Lung (tissue), 12 donors: ENCODE data around the gene MAN2A1. TPM values are rescaled to one million over a fixed set of nuclear protein-coding genes. Genes with fewer than 3 reads are reported as not detected.
A peak's percentile ranks its signal among the peaks of the same experiment; 100 is the strongest.

Experiments used
- ATAC-seq: fragments of 200-7000 bp; cut with Tn5 transposase; one replicate; pipeline ENCODE4 v1.9.1; 2020; ENCODE audit warnings: moderate number of reproducible peaks; ENCODE audit not compliant: insufficient read depth, low FRiP score
- DNase-seq, 3 donors: peaks; one replicate each; pipeline ENCODE4 v3.0.0-alpha.2; 2013 to 2017
- H3K27ac ChIP-seq, 2 donors: one replicate each; pipeline ENCODE4 v1.5.1; 2013; ENCODE audit warnings: mild to moderate bottlenecking in 2 of 2, moderate library complexity in 2 of 2, control low read depth in 1 of 2, inconsistent platforms in 1 of 2, low read depth in 1 of 2, low read length in 1 of 2
- H3K27me3 ChIP-seq, 3 donors: one replicate each; pipeline ENCODE4 v1.5.1; 2013; ENCODE audit warnings: low read length in 2 of 3; ENCODE audit not compliant: control insufficient read depth in 3 of 3, insufficient read depth in 3 of 3
- H3K36me3 ChIP-seq, 4 donors: one replicate each; pipeline ENCODE4 v1.5.1; 2013; ENCODE audit warnings: low read length in 4 of 4, mild to moderate bottlenecking in 1 of 4, moderate library complexity in 1 of 4; ENCODE audit not compliant: control insufficient read depth in 4 of 4, insufficient read depth in 4 of 4
- H3K4me1 ChIP-seq, 5 donors: one replicate each; pipeline ENCODE4 v1.5.1; 2013; ENCODE audit warnings: low read length in 5 of 5, mild to moderate bottlenecking in 2 of 5, moderate library complexity in 1 of 5; ENCODE audit not compliant: control insufficient read depth in 5 of 5, insufficient read depth in 5 of 5
- H3K4me3 ChIP-seq: one replicate; pipeline ENCODE4 v1.5.1; 2013; ENCODE audit warnings: mild to moderate bottlenecking, control low read depth, moderate library complexity
- H3K9ac ChIP-seq, 2 donors: one replicate each; pipeline ENCODE4 v1.5.1; 2013; ENCODE audit warnings: low read length in 2 of 2, control low read depth in 1 of 2; ENCODE audit not compliant: insufficient read depth in 1 of 2
- H3K9me3 ChIP-seq, 4 donors: one replicate each; pipeline ENCODE4 v1.5.1; 2013; ENCODE audit warnings: low read length in 3 of 4, mild to moderate bottlenecking in 1 of 4, moderate library complexity in 1 of 4; ENCODE audit not compliant: control insufficient read depth in 4 of 4, insufficient read depth in 3 of 4
- WGBS, 2 donors: extraction: QIAGEN DNeasy Blood & Tissue Kit; methylation state at CpG; one replicate each; pipeline ENCODE4 v1.1.7; 2013; 5-methylcytosine and 5-hydroxymethylcytosine counted together
- polyA plus RNA-seq, 2 donors: library from polyadenylated mRNA; stranded (reverse); fragments of 200-250 nt; gene quantifications; one replicate each; pipeline ENCODE4 v1.2.1, GENCODE V29; 2013
- total RNA-seq, 2 donors: library from RNA; depleted of rRNA in 1 of 2; stranded (reverse); fragments of >200 nt in 1 of 2; gene quantifications; one replicate each; pipeline ENCODE4 v1.2.1, GENCODE V29; 2014 to 2021
- TF ChIP-seq, protein P1 (sequence below): IDR thresholded peaks from 2 replicates; pipeline ENCODE4 v1.5.1; 2012; ENCODE audit warnings: mild to moderate bottlenecking; ENCODE audit errors: control extremely low read depth, extremely low read depth
- donor health status: control.
- donor health status: control.
- donor health status: Bipolar disorder and iron deficiency.
- donor health status: healthy.
- donor health status: DM: yes; HTN: yes; CAD: no.

MAN2A1 gene
- total and polyA plus RNA-seq, 4 donors: 7.8 to 65.1 (median 25.3) TPM

DNA sequence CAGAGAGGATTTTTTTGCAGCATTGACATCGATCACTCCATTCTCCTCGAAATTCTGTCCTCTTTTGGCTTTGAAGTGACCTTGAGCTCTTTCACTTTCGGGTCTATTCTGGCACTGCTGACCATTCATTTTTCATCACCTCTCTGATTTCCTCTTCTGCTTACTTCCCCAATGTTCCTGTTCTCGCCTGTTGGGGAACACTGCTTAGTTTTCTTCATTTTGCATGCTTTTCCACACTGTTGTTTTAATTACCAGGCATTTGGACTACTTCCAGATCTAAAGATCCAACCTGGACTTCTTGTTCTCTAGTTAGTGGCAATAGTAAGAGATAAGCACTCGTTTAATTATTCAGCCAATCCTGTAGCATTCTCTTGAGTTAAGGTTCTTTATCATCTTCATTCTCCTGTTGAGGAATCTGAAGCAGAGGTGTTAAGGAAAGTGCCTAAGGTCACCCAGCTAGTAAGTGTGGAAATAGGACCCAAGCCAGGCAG lies 53.4 kb downstream of the MAN2A1 start:
- ATAC-seq (no peak), DNase-seq (no peak)
- no peak overlapping the region for H3K4me3 ChIP-seq
- H3K9ac ChIP-seq: no peak overlapping the region
- WGBS, 2 donors: 62 to 63% methylated on average over 5 of the region's 5 CpGs
- H3K27me3 ChIP-seq: no peaks in the 10 kb centered on the region
- peaks cover 0 to 2% (median 0%) of the 10 kb centered on the region in 4 donors for H3K36me3 ChIP-seq
- peaks cover 0 to 10% (median 5%) of the 10 kb centered on the region in 5 donors for H3K4me1 ChIP-seq
- H3K9me3 ChIP-seq: no peaks in the 10 kb centered on the region
- TF ChIP-seq, protein P1, sequence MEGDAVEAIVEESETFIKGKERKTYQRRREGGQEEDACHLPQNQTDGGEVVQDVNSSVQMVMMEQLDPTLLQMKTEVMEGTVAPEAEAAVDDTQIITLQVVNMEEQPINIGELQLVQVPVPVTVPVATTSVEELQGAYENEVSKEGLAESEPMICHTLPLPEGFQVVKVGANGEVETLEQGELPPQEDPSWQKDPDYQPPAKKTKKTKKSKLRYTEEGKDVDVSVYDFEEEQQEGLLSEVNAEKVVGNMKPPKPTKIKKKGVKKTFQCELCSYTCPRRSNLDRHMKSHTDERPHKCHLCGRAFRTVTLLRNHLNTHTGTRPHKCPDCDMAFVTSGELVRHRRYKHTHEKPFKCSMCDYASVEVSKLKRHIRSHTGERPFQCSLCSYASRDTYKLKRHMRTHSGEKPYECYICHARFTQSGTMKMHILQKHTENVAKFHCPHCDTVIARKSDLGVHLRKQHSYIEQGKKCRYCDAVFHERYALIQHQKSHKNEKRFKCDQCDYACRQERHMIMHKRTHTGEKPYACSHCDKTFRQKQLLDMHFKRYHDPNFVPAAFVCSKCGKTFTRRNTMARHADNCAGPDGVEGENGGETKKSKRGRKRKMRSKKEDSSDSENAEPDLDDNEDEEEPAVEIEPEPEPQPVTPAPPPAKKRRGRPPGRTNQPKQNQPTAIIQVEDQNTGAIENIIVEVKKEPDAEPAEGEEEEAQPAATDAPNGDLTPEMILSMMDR: no peak
- peak overlapping the region in 1 of 2 donors; percentile 57 for H3K27ac ChIP-seq

DNA sequence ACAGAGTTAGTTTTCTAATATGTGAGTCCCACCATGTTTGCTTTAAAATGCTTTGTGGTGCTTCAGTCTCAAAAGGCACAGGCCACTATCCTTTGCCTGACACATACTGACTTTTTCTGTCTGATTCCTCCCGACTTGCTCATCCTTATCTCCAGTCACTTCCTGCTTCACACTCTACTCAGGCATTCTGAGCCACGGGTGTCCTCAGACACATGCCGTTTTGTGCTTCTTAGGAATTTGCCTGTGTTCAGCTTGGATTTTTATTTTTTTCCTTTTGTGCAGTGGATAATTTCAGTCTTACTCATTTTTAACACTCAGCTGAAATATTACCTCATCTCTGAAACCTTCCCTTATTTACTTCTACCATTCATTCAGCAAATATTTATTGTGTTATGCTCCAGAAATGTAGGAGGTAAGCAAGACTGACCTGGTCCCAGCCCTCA lies 54.1 kb downstream of the MAN2A1 start:
- DNase-seq (peak; percentile 43 to 73 (median 48)), ATAC-seq (peak; percentile 56)
- H3K36me3 ChIP-seq: no peaks in the 10 kb centered on the region
- TF ChIP-seq, protein P1: no peak
- 53 to 69% methylated on average over 3 of the region's 3 CpGs for WGBS, 2 donors
- H3K4me1 ChIP-seq: peaks cover 0 to 10% (median 5%) of the 10 kb centered on the region in 5 donors
- H3K27ac ChIP-seq: peak overlapping the region in 1 of 2 donors; percentile 18
- H3K9me3 ChIP-seq: no peaks in the 10 kb centered on the region
- no peaks in the 10 kb centered on the region for H3K27me3 ChIP-seq
- no peak overlapping the region for H3K9ac ChIP-seq
- H3K4me3 ChIP-seq: no peak overlapping the region

DNA sequence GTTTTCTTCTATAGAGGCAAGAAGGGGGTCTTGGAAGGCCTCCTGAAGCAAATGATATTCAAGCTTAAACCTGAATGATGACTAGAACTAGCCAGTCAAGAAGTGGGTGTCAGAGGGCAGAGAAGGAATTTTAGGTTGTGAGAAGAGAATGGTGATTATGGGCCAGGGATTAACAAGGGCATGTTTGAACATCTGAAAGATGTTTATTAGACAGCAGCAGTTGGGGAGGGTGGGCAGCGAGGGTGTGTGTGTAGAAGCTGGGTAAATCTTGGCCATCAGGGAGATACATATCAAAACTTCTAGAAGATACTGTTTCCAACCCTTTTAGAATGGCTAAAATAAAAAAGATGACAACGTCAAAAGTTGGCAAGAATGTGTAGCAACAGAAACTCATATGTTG lies 54.5 kb downstream of the MAN2A1 start:
- WGBS, 2 donors: 90 to 98% methylated on average over 2 of the region's 2 CpGs
- no peak overlapping the region for H3K4me3 ChIP-seq
- DNase-seq (no peak), ATAC-seq (no peak)
- no peaks in the 10 kb centered on the region for H3K27me3 ChIP-seq
- TF ChIP-seq, protein P1: no peak
- no peak overlapping the region for H3K9ac ChIP-seq
- H3K9me3 ChIP-seq: no peaks in the 10 kb centered on the region
- H3K4me1 ChIP-seq: peaks cover 0 to 10% (median 5%) of the 10 kb centered on the region in 5 donors
- H3K27ac ChIP-seq: peak overlapping the region in 1 of 2 donors; percentile 18
- no peaks in the 10 kb centered on the region for H3K36me3 ChIP-seq

DNA sequence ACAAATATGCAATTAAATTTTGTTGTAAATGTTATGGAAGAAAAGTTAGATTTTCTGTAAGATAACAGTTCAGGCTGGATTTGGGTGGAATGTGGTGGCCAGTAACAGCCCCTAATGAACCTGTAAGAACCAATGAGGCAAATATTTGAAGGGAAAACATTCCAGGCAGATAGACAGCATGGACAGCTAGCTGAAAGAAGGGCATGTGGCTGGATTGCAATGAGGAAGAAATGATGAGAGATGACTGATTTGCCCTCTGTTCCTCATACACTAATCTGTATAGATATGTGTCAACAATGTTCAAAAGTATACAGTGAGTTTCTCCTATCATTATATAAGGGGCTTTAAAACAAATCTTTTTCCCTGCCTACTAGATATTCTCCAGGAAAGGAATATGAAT lies 58.8 kb downstream of the MAN2A1 start:
- ATAC-seq (no peak), DNase-seq (no peak)
- Histone ChIP-seq H3K27me3 (no peaks in the 10 kb centered on the region), H3K36me3 (no peaks in the 10 kb centered on the region), H3K4me1 (peaks cover 0 to 3% (median 0%) of the 10 kb centered on the region in 5 donors), H3K9me3 (no peaks in the 10 kb centered on the region), H3K27ac (no peak overlapping the region), H3K9ac (no peak overlapping the region), H3K4me3 (no peak overlapping the region)
- TF ChIP-seq, protein P1: no peak
